Measurements from ENCODE around the gene LCE1A. TPM values are rescaled to one million over a fixed set of nuclear protein-coding genes. Genes with fewer than 3 reads are reported as not detected.

The LCE1A gene
- total RNA-seq, 1 experiment from 2014 or later, result not detected

DNA sequence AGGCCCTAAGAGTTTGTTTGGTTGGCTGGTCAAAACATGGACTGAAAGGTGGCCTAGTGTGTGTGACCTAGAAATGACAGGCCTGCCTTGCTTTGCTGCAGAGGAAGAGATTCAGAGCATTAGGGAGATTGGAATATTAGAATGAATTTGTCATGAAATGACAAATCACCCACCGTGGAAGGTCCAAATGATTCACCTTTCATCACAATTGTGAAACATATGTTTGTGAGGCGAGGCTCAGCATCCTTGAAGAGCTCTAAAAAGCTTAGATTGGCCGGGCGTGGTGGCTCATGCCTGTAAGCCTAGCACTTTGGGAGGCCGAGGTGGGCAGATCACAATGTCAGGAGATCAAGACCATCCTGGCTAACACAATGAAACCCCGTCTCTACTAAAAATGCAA, 10.0 kb upstream of the LCE1A start:
- BruUV-seq (replicated peaks), result no TSS peak
- DNase-seq (ENCODE audit: low read depth, low spot score) (no peak), ATAC-seq (no peak)
- in situ Hi-C loops (cut with HindIII; ENCODE audit: low pct_unique_long_range_greater_than_20kb, low sequenced_read_pairs), result no loop called here
- Histone ChIP-seq H3K4me1 (ENCODE audit: control insufficient read depth, insufficient read depth, low read length) (no peaks in the 10 kb centered on the region), H3K9me3 (ENCODE audit: control insufficient read depth, insufficient read depth, low read depth, low read length) (no peaks in the 10 kb centered on the region), H3K4me3 (ENCODE audit: low read depth in 2 of 2, low read length in 2 of 2) (no peak overlapping the region), H3K27me3 (ENCODE audit: control insufficient read depth, insufficient read depth, low read length) (no peaks in the 10 kb centered on the region; the same call in 1 of the 2 replicates), H3K27ac (ENCODE audit: low read length) (no peak overlapping the region), H3K36me3 (ENCODE audit: control insufficient read depth, insufficient read depth, low read length) (no peaks in the 10 kb centered on the region)
- TF ChIP-seq, protein P1, sequence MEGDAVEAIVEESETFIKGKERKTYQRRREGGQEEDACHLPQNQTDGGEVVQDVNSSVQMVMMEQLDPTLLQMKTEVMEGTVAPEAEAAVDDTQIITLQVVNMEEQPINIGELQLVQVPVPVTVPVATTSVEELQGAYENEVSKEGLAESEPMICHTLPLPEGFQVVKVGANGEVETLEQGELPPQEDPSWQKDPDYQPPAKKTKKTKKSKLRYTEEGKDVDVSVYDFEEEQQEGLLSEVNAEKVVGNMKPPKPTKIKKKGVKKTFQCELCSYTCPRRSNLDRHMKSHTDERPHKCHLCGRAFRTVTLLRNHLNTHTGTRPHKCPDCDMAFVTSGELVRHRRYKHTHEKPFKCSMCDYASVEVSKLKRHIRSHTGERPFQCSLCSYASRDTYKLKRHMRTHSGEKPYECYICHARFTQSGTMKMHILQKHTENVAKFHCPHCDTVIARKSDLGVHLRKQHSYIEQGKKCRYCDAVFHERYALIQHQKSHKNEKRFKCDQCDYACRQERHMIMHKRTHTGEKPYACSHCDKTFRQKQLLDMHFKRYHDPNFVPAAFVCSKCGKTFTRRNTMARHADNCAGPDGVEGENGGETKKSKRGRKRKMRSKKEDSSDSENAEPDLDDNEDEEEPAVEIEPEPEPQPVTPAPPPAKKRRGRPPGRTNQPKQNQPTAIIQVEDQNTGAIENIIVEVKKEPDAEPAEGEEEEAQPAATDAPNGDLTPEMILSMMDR (IDR thresholded peaks at IDR 0.05), result no peak
- TF ChIP-seq, protein P2, sequence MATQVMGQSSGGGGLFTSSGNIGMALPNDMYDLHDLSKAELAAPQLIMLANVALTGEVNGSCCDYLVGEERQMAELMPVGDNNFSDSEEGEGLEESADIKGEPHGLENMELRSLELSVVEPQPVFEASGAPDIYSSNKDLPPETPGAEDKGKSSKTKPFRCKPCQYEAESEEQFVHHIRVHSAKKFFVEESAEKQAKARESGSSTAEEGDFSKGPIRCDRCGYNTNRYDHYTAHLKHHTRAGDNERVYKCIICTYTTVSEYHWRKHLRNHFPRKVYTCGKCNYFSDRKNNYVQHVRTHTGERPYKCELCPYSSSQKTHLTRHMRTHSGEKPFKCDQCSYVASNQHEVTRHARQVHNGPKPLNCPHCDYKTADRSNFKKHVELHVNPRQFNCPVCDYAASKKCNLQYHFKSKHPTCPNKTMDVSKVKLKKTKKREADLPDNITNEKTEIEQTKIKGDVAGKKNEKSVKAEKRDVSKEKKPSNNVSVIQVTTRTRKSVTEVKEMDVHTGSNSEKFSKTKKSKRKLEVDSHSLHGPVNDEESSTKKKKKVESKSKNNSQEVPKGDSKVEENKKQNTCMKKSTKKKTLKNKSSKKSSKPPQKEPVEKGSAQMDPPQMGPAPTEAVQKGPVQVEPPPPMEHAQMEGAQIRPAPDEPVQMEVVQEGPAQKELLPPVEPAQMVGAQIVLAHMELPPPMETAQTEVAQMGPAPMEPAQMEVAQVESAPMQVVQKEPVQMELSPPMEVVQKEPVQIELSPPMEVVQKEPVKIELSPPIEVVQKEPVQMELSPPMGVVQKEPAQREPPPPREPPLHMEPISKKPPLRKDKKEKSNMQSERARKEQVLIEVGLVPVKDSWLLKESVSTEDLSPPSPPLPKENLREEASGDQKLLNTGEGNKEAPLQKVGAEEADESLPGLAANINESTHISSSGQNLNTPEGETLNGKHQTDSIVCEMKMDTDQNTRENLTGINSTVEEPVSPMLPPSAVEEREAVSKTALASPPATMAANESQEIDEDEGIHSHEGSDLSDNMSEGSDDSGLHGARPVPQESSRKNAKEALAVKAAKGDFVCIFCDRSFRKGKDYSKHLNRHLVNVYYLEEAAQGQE (IDR thresholded peaks at IDR 0.05; ENCODE audit: insufficient read depth in 1 of 2, low read depth in 2 of 2, low read length in 1 of 2), result no peak
- no peak for TF ChIP-seq TCF7L2 (IDR thresholded peaks at IDR 0.05; ENCODE audit: low read depth, low read length)
- no peak for TF ChIP-seq POLR2AphosphoS5 (IDR thresholded peaks at IDR 0.05; ENCODE audit: low read depth, low read length)
- no peak for TF ChIP-seq SIN3A (IDR thresholded peaks at IDR 0.05; ENCODE audit: borderline replicate concordance, insufficient read depth, low read depth, low read length)
- intact Hi-C loops (cut with micrococcal nuclease; ENCODE audit: unreplicated experiment), result no loop called here
- ChIA-PET POLR2A (no interaction called here), CTCF (no interaction called here)

DNA sequence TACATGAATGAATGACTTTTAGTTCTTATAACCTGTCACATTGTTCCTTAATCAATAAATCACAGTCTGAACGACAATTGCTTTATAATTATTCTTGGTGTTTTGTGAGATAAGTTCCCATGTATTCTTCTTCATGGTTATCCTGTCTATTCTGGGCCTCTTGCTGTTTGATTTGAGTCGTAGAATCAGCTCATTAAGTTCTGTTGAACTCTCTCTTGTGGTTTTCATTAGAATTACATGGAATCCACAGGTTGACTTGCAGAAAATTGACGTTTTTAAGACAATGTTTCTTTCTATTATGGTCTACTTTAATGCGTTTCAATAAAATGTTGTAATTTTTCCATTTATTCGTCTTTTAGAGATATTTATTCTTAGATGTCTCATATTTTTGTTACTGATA, 4.0 kb upstream of the LCE1A start:
- ATAC-seq, result no peak
- H3K36me3 ChIP-seq (ENCODE audit: control insufficient read depth, insufficient read depth, low read length), result no peaks in the 10 kb centered on the region
- TF ChIP-seq POLR2AphosphoS5 (IDR thresholded peaks at IDR 0.05; ENCODE audit: low read depth, low read length), result no peak
- TF ChIP-seq TCF7L2 (IDR thresholded peaks at IDR 0.05; ENCODE audit: low read depth, low read length), result no peak
- TF ChIP-seq, protein P1 (IDR thresholded peaks at IDR 0.05), result no peak
- no peak for TF ChIP-seq SIN3A (IDR thresholded peaks at IDR 0.05; ENCODE audit: borderline replicate concordance, insufficient read depth, low read depth, low read length)
- TF ChIP-seq, protein P2 (IDR thresholded peaks at IDR 0.05; ENCODE audit: insufficient read depth in 1 of 2, low read depth in 2 of 2, low read length in 1 of 2), result no peak
- no TSS peak for BruUV-seq (replicated peaks)
- peaks cover 7% of the 10 kb centered on the region for H3K27me3 ChIP-seq (ENCODE audit: control insufficient read depth, insufficient read depth, low read length)
- no peaks in the 10 kb centered on the region for H3K4me1 ChIP-seq (ENCODE audit: control insufficient read depth, insufficient read depth, low read length)
- ChIA-PET CTCF (no interaction called here), POLR2A (no interaction called here)
- DNase-seq (ENCODE audit: low read depth, low spot score), result no peak
- H3K4me3 ChIP-seq (ENCODE audit: low read depth in 2 of 2, low read length in 2 of 2), result no peak overlapping the region
- in situ Hi-C loops (cut with HindIII; ENCODE audit: low pct_unique_long_range_greater_than_20kb, low sequenced_read_pairs) (no loop called here), intact Hi-C loops (cut with micrococcal nuclease; ENCODE audit: unreplicated experiment) (no loop called here)
- no peak overlapping the region for H3K27ac ChIP-seq (ENCODE audit: low read length)
- H3K9me3 ChIP-seq (ENCODE audit: control insufficient read depth, insufficient read depth, low read depth, low read length), result no peaks in the 10 kb centered on the region
